GM21526 (cell line): ENCODE measurements around the gene RHOBTB3.
"Not testable (repeated sequence)": the region's sequence is repeated elsewhere in the genome, so short reads cannot be mapped to it uniquely, and the experiment has no call there.

Source experiments
- ATAC-seq: cut with Tn5 transposase; IDR thresholded peaks from one replicate; pipeline ENCODE4 v1.9.1; 2021; ENCODE audit warnings: moderate library complexity; ENCODE audit not compliant: unreplicated experiment, low FRiP score

The RHOBTB3 gene

DNA sequence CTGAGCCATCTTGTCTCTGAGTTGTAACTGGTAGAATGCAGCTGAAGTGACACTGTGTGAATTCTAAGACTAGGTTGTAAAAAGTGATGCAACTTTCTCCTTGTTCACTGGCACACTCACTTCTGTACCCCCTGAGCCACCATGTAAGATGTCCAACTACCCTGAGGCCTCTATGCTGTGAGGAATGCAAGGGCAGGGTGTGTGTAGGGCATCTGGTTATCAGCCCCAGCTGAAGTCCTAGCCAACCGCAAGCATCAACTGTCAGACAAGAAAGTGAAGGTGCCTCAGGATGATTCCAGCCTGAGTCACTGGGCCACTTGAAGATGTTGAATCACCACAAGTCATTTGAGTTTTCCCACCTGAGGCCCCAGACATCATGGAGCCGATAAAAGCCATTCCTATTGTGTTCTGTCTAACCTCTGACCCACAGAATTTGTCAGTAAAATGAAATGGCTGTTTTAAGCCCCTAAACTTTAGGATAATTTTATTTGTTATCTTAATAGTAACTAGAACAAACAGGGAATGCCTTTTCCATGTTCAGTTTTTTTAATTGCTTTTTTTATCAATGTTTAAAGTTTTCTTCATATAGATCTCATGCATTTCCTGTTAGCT lies 18.7 kb upstream of the RHOBTB3 start:
- no peak for ATAC-seq

- not testable (repeated sequence) for ATAC-seq
Observed at GRCh38 chr5:95713246-95713645, 17.9 kb upstream of the RHOBTB3 start.

GRCh38 chr5:95713960-95714710 lies 17.0 kb upstream of the RHOBTB3 start:
- no peak for ATAC-seq

GRCh38 chr5:95715799-95716461 lies 15.2 kb upstream of the RHOBTB3 start:
- ATAC-seq = no peak

GRCh38 chr5:95717439-95717838 lies 13.7 kb upstream of the RHOBTB3 start:
- no peak for ATAC-seq

DNA sequence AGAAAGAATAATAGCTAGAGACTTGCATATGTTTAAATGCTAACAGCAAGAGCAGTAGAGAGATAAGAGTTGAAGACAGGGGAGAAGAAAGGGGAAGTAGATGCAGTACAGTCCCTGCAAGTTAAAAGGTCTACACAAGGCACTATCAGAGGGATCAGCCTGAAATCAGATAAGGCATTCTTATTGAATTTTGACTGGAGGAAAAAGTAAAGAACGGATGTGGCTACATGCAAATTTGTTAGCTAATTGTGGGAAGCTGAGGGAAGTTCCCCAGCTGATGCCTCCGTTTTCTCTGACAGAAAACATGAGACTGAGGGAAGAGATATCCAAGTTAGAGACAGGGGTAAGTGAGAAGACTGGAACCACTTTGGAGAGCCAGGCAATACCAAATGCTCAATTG lies 12.9 kb upstream of the RHOBTB3 start:
- ATAC-seq = peak; percentile 91

DNA sequence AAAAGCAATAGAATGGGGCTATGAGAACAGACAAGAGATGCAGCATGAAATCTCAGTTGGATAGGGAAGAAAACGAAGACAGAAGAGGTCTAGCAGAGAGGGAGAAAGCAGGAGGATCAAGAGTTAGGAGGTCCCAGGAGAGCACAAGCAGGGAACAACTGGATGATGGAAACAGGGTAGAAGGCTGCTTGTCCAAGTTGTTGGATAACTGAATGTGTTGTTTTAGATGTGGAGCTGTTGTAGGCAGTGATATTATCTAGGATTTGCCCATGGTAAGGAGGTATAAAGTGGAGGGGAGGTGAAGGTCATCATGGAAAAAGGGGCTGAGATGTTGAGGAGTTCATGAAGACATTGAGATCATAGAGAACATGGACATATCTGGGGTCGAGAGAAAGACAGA lies 12.4 kb upstream of the RHOBTB3 start:
- no peak for ATAC-seq

DNA sequence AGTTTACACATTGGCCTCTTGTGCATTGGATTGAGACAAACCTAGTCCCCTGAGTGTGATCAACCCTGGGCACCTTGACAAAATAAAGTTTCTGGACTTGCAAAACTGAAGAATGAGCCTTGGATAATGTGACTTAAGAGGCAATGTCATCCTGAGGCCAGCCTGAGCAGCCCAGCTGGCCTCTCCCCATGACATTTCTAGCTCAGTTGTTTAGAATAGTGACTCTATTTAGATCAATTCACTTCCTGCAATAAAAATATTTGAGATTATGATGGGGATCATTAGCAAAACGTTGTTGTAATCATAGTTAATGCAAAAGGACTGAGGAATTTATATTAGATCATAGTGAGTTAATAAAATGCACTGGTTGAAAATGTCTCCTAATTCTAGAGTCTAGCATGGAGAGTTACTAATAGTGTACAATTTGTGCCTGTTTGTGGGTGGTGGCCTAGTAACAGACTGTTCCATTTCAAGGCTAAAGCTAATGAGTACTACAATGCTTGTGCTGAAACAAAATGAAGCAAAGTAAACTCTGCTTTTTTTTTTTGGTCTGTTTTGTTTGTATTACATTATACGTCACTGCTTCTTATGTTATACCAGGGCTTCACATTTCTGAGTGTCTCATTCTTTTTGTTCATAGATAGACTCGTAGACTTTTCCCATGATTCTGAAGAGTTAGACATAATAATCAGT lies 10.9 kb upstream of the RHOBTB3 start:
- ATAC-seq = no peak

DNA sequence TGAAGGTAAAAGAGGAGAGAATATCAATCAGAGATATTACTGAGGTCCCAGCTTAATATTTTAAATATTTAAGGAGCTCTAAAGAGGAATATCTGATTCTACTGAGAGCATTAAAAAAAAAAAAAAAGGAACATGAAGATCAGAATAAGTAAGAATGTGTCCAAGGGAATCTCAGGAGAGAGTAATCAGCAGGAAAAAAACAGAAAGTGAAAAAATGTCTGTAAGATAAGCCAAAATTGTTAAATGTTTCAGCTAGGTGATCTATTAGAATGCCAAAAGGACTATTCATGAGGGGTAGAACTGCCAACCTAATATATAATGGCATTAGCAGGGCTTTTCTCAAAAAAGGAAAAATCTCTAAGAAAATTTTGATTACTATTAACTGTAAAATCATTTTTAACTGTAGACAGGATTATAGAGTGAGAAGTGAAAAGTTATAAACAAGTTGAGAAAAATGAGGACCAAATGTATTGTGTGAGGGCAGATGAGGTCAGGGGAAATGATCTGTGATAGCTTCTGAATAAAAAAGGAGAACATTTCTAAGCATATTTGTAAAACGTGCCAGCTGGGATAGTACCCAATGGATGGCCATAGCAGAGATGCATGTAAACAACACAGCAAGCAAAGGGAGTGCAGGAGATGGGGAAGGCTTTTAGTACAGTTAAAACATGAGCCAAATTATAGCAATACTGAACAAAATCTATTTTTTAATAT lies 9.4 kb upstream of the RHOBTB3 start:
- no peak for ATAC-seq

- ATAC-seq = no peak
Observed at GRCh38 chr5:95723632-95724369, 7.3 kb upstream of the RHOBTB3 start.

- no peak for ATAC-seq
Observed at GRCh38 chr5:95725071-95725820, 5.9 kb upstream of the RHOBTB3 start.

DNA sequence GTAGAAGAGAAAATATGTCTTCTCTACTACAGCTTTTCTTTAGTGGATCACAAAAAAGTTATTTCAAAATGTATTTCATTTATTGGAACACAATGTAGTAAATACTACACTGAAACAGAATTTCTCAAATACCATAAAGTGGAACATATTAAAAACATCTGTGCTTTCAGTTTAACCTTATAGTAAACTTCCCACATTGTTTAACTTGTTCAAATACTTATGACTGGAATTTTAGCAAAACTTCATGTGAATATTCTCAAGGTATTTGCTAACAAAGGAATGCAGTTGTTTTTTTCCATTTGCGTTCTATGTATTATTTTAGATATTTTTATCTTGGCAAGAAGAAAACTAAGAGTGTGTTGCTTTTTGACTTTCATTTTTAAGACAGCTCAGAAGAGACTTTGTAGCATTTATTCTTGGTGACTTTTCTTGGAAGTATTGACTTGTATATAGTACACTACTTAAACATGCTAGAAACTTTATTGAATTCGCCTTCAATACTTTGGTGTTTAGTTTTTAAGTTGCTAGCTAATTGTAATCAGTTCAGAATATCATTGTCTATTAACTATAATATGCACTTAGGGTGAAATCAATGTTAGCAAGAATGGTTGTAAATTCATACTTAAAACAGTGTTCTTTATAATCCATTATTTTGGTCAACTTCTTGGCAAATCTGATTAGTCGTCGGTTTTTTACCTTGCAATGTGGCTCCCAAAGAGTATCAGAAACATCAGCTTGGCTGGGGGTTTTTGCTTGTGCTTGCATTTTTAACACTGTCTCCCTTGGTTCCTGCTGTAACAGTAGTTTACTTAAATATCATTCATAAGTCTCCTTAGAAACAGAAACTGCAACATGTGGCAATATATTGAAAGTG lies 5.0 kb upstream of the RHOBTB3 start:
- no peak for ATAC-seq

DNA sequence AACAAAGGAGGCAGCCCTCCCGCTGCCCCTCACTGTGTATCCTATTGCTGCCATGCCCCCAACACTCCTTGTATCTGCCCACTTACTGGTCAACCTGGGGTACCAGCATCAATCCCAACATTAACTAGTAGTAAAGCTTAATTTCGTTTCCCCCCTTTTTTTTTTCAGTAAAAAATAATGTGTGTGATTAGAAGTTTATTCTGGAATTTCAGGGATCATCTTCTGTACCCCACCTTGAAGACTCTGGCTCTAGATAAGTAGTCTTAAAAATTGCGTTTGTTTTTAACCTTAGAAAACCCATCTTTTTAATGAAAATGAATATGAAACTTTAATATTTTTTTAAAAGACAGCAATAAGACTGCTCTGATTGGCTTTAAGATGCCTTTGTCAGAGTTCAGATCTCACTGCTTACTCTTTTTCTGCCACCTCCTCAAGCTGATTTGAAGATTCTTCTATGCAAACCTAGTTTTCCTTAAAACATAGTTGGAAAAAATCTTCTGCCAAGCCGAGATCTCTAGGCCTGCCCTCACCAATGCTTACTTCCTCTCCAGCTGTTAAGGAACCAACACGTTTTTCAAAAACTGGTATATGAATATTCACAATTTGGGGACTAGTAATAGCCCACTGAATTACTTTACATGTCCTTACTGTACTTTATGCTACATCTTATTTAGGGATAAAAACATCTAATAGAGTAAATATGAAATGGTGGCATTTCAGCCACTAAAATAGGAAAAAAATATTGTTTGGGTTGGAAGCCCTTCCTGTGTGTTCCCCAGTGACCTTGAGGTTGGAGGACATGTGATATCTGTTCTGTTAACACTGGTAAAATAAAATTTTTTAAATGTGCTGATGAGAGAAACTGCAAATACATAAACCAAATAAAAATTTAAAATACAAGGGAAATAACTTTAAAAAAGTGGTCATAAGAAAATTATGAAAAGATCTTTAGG lies 4.0 kb upstream of the RHOBTB3 start:
- no peak for ATAC-seq

DNA sequence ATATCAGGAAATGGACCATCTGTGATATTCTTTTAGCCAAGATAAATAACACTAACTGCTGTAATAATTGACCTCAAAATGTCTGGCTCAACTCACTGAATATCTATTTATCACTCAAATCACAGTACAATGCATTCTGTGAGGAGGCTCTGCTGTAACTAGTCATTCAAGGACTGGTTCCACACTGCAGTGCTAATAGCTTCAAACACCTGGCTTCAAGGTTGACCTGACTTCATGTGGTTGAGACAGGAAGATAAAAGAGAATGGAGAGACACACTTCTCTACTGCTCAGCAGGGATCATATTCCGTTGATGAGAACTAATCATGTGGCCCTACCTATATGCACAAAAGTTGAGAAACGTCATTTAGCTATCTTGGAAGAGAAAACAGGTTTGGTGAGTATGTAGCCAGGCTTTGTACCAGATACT lies 3.4 kb upstream of the RHOBTB3 start:
- ATAC-seq = no peak

DNA sequence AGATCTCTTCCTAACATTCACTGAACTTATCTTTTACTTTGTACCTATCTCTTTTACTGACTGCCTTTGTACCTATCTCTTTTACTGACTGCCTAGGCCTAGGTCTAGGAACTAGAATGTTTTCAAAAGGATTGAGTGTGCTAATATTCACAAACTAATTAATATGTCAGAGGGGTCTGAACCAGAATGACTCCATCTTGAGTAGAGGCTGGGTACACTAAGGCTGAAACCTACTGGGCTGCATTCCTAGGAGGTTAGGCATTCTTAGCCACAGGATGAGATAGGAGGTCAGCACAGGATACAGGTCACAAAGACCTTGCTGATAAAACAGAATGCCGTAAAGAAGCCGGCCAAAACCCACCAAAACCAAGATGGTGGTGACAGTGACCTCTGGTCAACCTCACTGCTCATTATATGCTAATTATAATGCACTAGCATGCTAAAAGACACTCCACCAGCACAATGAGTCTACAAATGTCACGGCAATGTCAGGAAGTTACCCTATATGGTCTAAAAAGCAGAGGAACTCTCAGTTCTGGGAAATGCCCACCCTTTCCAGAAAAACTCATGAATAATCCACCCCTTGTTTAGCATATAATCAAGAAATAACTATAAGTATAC lies 2.5 kb upstream of the RHOBTB3 start:
- ATAC-seq = no peak

DNA sequence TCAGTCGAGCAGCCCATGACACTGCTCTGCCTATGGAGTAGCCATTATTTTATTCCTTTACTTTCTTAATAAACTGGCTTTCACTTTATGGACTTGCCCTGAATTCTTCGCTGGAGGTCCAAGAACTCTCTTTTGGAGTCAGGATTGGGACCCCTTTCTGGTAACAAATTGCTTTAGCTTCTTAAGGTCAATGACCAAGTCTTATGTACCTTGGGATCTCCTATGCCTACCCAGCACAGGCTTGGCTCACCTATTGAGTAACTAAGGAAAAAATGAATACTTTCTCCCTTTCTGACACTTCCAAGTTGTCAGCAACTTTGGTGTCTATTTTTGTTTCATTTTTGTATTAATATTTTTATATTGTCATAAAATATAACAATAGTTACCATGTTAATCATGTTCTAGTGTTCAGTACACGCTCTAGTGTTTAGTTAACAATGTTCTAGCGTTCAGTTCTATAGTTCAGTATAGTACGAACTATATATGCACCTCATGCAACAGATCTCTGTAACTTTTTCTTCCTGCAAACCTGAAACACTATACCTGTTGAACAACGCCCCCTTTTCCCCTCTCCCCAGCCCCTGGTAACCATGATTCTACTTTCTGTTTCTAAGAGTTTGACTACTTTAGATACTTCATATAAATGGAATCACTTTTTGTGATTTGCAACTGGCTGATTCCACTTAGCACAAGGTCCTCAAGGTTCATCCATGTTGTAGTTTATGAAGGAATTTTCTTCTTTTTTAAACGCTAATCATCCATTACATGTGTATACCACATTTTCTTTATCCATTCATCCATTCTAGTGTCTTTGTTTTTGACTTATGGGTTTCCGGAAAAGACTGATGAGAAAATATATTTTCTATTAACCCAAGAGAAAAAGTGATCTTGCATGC lies 1.8 kb upstream of the RHOBTB3 start:
- no peak for ATAC-seq
